ENCODE measurements around the gene RYR2.

The RYR2 gene

DNA sequence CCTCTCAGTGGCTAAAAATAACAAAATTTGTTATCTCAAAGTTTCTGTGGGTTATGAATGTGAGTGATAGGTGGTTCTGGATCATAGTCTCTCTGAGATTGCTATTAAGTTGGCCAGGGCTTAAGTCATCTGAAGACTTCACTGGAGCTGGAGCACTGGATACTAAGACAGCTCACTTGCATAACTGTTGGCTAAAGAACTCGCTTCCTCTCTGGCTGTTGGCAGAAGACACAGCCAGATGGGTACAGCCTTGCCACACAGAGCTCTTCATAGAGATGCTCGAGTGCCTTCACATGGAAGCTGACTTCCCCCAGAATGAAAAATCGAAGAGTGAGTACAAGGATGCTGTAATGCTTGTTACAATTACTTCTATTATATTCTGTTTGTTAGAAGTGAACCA lies 514.9 kb downstream of the RYR2 start:
- ATAC-seq: no peak
- no peak for TF ChIP-seq ESRRG (CRISPR knock-in tag; IDR thresholded peaks at IDR 0.05)
- no peak for TF ChIP-seq ISL1 (CRISPR knock-in tag; IDR thresholded peaks at IDR 0.05)
- no peak for TF ChIP-seq ZNF8 (CRISPR knock-in tag; IDR thresholded peaks at IDR 0.05)

DNA sequence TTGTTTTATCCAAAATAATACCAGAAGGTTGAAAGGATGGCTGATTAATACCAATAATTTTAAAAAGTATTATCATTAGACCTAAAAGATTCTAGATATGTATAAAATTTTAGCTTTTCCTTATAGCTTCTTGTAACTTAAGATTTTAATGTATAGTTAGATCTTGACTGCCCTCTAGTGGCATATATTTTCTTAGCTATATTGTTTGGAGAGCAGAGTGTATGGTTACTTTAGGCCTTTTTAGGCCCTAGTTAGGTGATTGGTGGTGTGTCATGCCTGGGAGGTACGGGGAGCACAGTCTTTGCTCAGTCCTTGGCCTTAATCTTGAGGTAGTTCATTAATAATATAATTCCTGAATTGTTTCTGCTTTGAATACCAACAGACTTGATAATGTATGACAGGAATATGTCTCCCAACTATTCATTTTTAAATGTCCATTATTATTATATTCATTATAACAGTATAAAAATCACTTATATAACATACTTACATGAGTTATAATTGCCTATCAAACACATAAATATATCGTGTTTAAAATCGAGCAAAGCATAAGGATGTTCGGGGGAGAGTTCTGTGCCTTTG lies 520.3 kb downstream of the RYR2 start:
- ATAC-seq: peak; percentile 94
- TF ChIP-seq ZNF70 (CRISPR knock-in tag; IDR thresholded peaks at IDR 0.05) (no peak), ZFP3 (CRISPR knock-in tag; IDR thresholded peaks at IDR 0.05) (no peak), PPARA (CRISPR knock-in tag; IDR thresholded peaks at IDR 0.05; ENCODE audit: borderline replicate concordance) (no peak), CSDC2 (CRISPR knock-in tag; IDR thresholded peaks at IDR 0.05) (no peak), OSR1 (CRISPR knock-in tag; IDR thresholded peaks at IDR 0.05) (no peak), RARB (CRISPR knock-in tag; IDR thresholded peaks at IDR 0.05) (no peak), SNAI2 (CRISPR knock-in tag; IDR thresholded peaks at IDR 0.05) (no peak), ESRRG (CRISPR knock-in tag; IDR thresholded peaks at IDR 0.05) (no peak), ISL1 (CRISPR knock-in tag; IDR thresholded peaks at IDR 0.05) (no peak), TCF4 (CRISPR knock-in tag; IDR thresholded peaks at IDR 0.05; ENCODE audit: borderline replicate concordance) (no peak), BACH2 (CRISPR knock-in tag; IDR thresholded peaks at IDR 0.05; ENCODE audit: borderline replicate concordance) (no peak), ZNF8 (CRISPR knock-in tag; IDR thresholded peaks at IDR 0.05) (no peak), ZNF565 (CRISPR knock-in tag; conservative IDR thresholded peaks at IDR 0.05; ENCODE audit: low read depth) (no peak), ARNTL (CRISPR knock-in tag; IDR thresholded peaks at IDR 0.05; ENCODE audit: borderline replicate concordance, low read depth) (no peak), ZC3H10 (CRISPR knock-in tag; IDR thresholded peaks at IDR 0.05) (no peak)
- TF ChIP-seq, protein P1, sequence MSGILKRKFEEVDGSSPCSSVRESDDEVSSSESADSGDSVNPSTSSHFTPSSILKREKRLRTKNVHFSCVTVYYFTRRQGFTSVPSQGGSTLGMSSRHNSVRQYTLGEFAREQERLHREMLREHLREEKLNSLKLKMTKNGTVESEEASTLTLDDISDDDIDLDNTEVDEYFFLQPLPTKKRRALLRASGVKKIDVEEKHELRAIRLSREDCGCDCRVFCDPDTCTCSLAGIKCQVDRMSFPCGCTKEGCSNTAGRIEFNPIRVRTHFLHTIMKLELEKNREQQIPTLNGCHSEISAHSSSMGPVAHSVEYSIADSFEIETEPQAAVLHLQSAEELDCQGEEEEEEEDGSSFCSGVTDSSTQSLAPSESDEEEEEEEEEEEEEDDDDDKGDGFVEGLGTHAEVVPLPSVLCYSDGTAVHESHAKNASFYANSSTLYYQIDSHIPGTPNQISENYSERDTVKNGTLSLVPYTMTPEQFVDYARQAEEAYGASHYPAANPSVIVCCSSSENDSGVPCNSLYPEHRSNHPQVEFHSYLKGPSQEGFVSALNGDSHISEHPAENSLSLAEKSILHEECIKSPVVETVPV (CRISPR knock-in tag; IDR thresholded peaks at IDR 0.05): no peak
- TF ChIP-seq, protein P2, sequence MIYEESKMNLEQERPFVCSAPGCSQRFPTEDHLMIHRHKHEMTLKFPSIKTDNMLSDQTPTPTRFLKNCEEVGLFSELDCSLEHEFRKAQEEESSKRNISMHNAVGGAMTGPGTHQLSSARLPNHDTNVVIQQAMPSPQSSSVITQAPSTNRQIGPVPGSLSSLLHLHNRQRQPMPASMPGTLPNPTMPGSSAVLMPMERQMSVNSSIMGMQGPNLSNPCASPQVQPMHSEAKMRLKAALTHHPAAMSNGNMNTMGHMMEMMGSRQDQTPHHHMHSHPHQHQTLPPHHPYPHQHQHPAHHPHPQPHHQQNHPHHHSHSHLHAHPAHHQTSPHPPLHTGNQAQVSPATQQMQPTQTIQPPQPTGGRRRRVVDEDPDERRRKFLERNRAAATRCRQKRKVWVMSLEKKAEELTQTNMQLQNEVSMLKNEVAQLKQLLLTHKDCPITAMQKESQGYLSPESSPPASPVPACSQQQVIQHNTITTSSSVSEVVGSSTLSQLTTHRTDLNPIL (CRISPR knock-in tag; IDR thresholded peaks at IDR 0.05; ENCODE audit: low read depth): no peak
- TF ChIP-seq, protein P3, sequence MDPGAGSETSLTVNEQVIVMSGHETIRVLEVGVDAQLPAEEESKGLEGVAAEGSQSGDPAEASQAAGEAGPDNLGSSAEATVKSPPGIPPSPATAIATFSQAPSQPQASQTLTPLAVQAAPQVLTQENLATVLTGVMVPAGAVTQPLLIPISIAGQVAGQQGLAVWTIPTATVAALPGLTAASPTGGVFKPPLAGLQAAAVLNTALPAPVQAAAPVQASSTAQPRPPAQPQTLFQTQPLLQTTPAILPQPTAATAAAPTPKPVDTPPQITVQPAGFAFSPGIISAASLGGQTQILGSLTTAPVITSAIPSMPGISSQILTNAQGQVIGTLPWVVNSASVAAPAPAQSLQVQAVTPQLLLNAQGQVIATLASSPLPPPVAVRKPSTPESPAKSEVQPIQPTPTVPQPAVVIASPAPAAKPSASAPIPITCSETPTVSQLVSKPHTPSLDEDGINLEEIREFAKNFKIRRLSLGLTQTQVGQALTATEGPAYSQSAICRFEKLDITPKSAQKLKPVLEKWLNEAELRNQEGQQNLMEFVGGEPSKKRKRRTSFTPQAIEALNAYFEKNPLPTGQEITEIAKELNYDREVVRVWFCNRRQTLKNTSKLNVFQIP (CRISPR knock-in tag; IDR thresholded peaks at IDR 0.05; ENCODE audit: borderline replicate concordance, low read depth): no peak
- TF ChIP-seq, protein P4, sequence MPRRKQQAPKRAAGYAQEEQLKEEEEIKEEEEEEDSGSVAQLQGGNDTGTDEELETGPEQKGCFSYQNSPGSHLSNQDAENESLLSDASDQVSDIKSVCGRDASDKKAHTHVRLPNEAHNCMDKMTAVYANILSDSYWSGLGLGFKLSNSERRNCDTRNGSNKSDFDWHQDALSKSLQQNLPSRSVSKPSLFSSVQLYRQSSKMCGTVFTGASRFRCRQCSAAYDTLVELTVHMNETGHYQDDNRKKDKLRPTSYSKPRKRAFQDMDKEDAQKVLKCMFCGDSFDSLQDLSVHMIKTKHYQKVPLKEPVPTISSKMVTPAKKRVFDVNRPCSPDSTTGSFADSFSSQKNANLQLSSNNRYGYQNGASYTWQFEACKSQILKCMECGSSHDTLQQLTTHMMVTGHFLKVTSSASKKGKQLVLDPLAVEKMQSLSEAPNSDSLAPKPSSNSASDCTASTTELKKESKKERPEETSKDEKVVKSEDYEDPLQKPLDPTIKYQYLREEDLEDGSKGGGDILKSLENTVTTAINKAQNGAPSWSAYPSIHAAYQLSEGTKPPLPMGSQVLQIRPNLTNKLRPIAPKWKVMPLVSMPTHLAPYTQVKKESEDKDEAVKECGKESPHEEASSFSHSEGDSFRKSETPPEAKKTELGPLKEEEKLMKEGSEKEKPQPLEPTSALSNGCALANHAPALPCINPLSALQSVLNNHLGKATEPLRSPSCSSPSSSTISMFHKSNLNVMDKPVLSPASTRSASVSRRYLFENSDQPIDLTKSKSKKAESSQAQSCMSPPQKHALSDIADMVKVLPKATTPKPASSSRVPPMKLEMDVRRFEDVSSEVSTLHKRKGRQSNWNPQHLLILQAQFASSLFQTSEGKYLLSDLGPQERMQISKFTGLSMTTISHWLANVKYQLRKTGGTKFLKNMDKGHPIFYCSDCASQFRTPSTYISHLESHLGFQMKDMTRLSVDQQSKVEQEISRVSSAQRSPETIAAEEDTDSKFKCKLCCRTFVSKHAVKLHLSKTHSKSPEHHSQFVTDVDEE (CRISPR knock-in tag; IDR thresholded peaks at IDR 0.05): no peak

DNA sequence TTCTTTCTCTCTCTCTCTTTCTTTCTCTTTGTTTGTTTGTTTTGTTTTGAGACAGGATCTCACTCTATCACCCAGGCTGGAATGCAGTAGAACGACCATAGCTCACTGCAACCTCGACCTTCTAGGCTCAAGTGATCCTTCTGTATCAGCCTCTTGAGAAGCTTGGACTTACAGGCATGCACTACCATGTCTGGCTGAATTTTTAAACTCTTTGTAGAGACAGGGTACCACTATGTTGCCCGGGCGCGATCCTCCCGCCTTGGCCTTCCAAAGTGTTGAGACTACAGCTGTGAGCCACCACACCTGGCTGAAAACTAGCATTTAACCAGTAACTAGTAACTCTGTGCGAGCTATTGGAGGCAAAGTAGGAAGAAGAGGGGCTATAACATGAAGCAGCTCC lies 523.3 kb downstream of the RYR2 start:
- TF ChIP-seq SNAI2 (CRISPR knock-in tag; IDR thresholded peaks at IDR 0.05) (no peak), BACH2 (CRISPR knock-in tag; IDR thresholded peaks at IDR 0.05; ENCODE audit: borderline replicate concordance) (no peak), ZNF8 (CRISPR knock-in tag; IDR thresholded peaks at IDR 0.05) (no peak), TCF4 (CRISPR knock-in tag; IDR thresholded peaks at IDR 0.05; ENCODE audit: borderline replicate concordance) (no peak), ZNF565 (CRISPR knock-in tag; conservative IDR thresholded peaks at IDR 0.05; ENCODE audit: low read depth) (no peak)
- TF ChIP-seq, protein P1 (CRISPR knock-in tag; IDR thresholded peaks at IDR 0.05): no peak
- TF ChIP-seq, protein P3 (CRISPR knock-in tag; IDR thresholded peaks at IDR 0.05; ENCODE audit: borderline replicate concordance, low read depth): no peak
- TF ChIP-seq, protein P5, sequence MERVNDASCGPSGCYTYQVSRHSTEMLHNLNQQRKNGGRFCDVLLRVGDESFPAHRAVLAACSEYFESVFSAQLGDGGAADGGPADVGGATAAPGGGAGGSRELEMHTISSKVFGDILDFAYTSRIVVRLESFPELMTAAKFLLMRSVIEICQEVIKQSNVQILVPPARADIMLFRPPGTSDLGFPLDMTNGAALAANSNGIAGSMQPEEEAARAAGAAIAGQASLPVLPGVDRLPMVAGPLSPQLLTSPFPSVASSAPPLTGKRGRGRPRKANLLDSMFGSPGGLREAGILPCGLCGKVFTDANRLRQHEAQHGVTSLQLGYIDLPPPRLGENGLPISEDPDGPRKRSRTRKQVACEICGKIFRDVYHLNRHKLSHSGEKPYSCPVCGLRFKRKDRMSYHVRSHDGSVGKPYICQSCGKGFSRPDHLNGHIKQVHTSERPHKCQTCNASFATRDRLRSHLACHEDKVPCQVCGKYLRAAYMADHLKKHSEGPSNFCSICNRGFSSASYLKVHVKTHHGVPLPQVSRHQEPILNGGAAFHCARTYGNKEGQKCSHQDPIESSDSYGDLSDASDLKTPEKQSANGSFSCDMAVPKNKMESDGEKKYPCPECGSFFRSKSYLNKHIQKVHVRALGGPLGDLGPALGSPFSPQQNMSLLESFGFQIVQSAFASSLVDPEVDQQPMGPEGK (CRISPR knock-in tag; IDR thresholded peaks at IDR 0.05; ENCODE audit: borderline replicate concordance): no peak
- ATAC-seq: no peak
